Measurements from ENCODE around the gene TNK1. TPM values are rescaled to one million over a fixed set of nuclear protein-coding genes. Genes with fewer than 3 reads are reported as not detected.
A peak's percentile ranks its signal among the peaks of the same experiment; 100 is the strongest.

Gene TNK1
- total RNA-seq, 1 experiment from 2014 or later: 16.8 TPM

DNA sequence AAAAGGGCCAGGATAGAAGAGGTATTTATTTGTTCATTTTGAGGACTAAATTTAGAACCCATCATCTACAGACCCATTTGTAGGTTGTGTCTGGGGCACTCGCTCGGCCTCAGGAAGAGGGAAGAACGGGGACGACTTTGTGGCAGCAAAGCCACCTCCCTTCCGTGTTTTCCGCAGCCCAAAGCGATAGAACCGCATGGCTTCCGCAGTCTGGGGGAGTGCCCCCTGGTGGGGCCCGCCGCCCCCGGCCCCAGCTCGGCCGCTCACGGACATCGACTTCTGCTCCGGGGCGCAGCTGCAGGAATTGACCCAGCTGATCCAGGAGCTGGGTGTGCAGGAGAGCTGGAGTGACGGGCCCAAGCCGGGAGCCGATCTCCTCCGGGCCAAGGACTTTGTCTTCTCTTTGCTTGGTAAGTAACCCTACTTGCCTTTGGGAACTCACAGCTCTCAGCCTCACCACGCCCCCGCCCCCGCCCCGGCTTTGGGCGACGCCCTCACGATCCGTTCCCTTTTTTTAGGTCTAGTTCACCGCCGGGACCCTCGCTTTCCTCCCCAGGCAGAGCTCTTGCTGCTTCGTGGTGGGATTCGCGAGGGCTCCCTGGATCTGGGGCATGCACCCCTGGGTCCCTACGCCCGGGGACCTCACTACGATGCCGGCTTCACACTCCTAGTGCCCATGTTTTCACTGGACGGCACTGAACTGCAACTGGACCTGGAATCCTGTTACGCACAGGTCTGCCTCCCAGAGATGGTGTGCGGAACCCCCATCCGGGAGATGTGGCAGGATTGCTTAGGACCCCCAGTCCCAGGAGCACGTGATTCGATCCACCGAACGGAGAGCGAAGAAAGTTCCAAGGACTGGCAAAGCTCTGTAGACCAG, 55.0 kb downstream of the TNK1 start (continued):
- no peak for TF ChIP-seq ZNF274 (IDR thresholded peaks at IDR 0.05; ENCODE audit: low read depth, low read length)
- peak; percentile 21; the same call in 1 of the 2 replicates for TF ChIP-seq SIN3A (IDR thresholded peaks at IDR 0.05; ENCODE audit: low read depth)
- no peak for TF ChIP-seq SRF (IDR thresholded peaks at IDR 0.05; ENCODE audit: low read depth)
- TF ChIP-seq POLR2AphosphoS5 (IDR thresholded peaks at IDR 0.05; ENCODE audit: low read depth, low read length): peak; percentile 52
- no peak for TF ChIP-seq TCF7L2 (IDR thresholded peaks at IDR 0.05; ENCODE audit: borderline replicate concordance, extremely low read depth, insufficient read depth, insufficient read length)

GRCh38 chr17:7436556-7437368, 55.9 kb downstream of the TNK1 start:
- intact Hi-C loops (cut with micrococcal nuclease): loop anchor here (1.0 to 10.0 kb wide), 6 partner anchors 42 to 250 kb away; partner anchors contain the start of genes CLDN7, PLSCR3, POLR2A and SENP3
- H3K9me3 ChIP-seq (ENCODE audit: control insufficient read depth in 1 of 2, insufficient read depth in 1 of 2, low read depth in 1 of 2, low read length in 2 of 2): no peaks in the 10 kb centered on the region; a peak in 1 of 4 replicates
- H3K4me1 ChIP-seq (ENCODE audit: control insufficient read depth in 1 of 2, insufficient read depth in 2 of 2, low read length in 2 of 2): peaks cover 13 to 32% of the 10 kb centered on the region in 2 experiments
- peak overlapping the region; percentile 99 for H3K4me2 ChIP-seq (ENCODE audit: low read length)
- no TSS peak for BruUV-seq (replicated peaks)
- POLR2A ChIA-PET: interaction anchor here (0.7 to 2.9 kb wide), 11 partner anchors 8 to 250 kb away, joined by 3 to 33 read pairs (median 4); partner anchors contain the start of genes CHRNB1, POLR2A, SLC2A4 and SPEM2
- no peaks in the 10 kb centered on the region for H3K36me3 ChIP-seq (ENCODE audit: control insufficient read depth in 1 of 2, insufficient read depth in 2 of 2, low read length in 2 of 2)
- TF ChIP-seq CTCF (IDR thresholded peaks at IDR 0.05 in 2 of 3, conservative IDR thresholded peaks at IDR 0.05 in 1 of 3; ENCODE audit: borderline replicate concordance in 1 of 3, insufficient read depth in 1 of 3, low read depth in 2 of 3, low read length in 2 of 3) (peak; percentile 63 to 99 (median 82)), EGR1 (IDR thresholded peaks at IDR 0.05; ENCODE audit: low read depth) (no peak), ZNF274 (IDR thresholded peaks at IDR 0.05; ENCODE audit: low read depth, low read length) (no peak), ZFX (IDR thresholded peaks at IDR 0.05) (peak; percentile 28; the same call in 1 of the 2 replicates), SIN3A (IDR thresholded peaks at IDR 0.05; ENCODE audit: low read depth) (peak; percentile 48; the same call in 1 of the 2 replicates), MAX (IDR thresholded peaks at IDR 0.05) (peak; percentile 94), YY1 (IDR thresholded peaks at IDR 0.05; ENCODE audit: extremely low read depth, insufficient replicate concordance, low read depth, low read length) (peak; percentile 72), RAD21 (IDR thresholded peaks at IDR 0.05; ENCODE audit: low read depth) (peak; percentile 88), SP1 (IDR thresholded peaks at IDR 0.05; ENCODE audit: low read depth) (no peak; the same call in 1 of the 2 replicates), POLR2AphosphoS5 (IDR thresholded peaks at IDR 0.05; ENCODE audit: low read depth, low read length) (peak; percentile 63), TCF7L2 (IDR thresholded peaks at IDR 0.05; ENCODE audit: borderline replicate concordance, extremely low read depth, insufficient read depth, insufficient read length) (peak; percentile 51)
- TF ChIP-seq, protein P1, sequence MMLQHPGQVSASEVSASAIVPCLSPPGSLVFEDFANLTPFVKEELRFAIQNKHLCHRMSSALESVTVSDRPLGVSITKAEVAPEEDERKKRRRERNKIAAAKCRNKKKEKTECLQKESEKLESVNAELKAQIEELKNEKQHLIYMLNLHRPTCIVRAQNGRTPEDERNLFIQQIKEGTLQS (IDR thresholded peaks at IDR 0.05): no peak
- RAD21 ChIA-PET (ENCODE audit: low non-redundant PET in 1 of 2, low total read pairs in 2 of 2, uncharacterized antibody in 2 of 2, unreplicated experiment in 2 of 2): interaction anchor here in 1 of 2 experiments (1.0 to 2.4 kb wide), 2 partner anchors 81 to 156 kb away, joined by 3 to 6 read pairs; partner anchors contain the start of gene SLC2A4
- peak overlapping the region; percentile 77 for H3K9ac ChIP-seq (ENCODE audit: low read length)
- CTCF ChIA-PET: interaction anchor here (0.8 to 3.4 kb wide), 15 partner anchors 8 to 251 kb away, joined by 3 to 28 read pairs (median 4); partner anchors contain the start of genes CHRNB1, PLSCR3, SENP3 and TMEM256
- no peaks in the 10 kb centered on the region for H3K27me3 ChIP-seq (ENCODE audit: insufficient read depth, low read length)
- H3K9me2 ChIP-seq (ENCODE audit: insufficient read depth): no peaks in the 10 kb centered on the region
- no peaks in the 10 kb centered on the region for H3K79me2 ChIP-seq (ENCODE audit: insufficient read depth, low read length)
- DNase-seq (ENCODE audit: low read depth, low spot score) (peak; percentile 79), ATAC-seq (peak; percentile 71)
- peak overlapping the region; percentile 69 to 85 for H3K4me3 ChIP-seq (replicated peaks in 1 of 2; ENCODE audit: low read depth in 1 of 2, low read length in 2 of 2)
- H3K27ac ChIP-seq (ENCODE audit: low read depth, low read length): peak overlapping the region; percentile 95
- no peak overlapping the region for H2AFZ ChIP-seq (ENCODE audit: low read depth, low read length, poor library complexity, severe bottlenecking)
- no peaks in the 10 kb centered on the region for H4K20me1 ChIP-seq (ENCODE audit: insufficient read depth)

All from HCT116 (cell line).